HG02884 (cell line): ENCODE measurements around the gene DDAH1.
"Not testable (repeated sequence)": the region's sequence is repeated elsewhere in the genome, so short reads cannot be mapped to it uniquely, and the experiment has no call there.

ENCODE experiments used
- ATAC-seq: cut with Tn5 transposase; IDR thresholded peaks from one replicate; pipeline ENCODE4 v1.9.1; 2021; ENCODE audit warnings: mild to moderate bottlenecking, moderate library complexity; ENCODE audit not compliant: unreplicated experiment

Gene DDAH1

DNA sequence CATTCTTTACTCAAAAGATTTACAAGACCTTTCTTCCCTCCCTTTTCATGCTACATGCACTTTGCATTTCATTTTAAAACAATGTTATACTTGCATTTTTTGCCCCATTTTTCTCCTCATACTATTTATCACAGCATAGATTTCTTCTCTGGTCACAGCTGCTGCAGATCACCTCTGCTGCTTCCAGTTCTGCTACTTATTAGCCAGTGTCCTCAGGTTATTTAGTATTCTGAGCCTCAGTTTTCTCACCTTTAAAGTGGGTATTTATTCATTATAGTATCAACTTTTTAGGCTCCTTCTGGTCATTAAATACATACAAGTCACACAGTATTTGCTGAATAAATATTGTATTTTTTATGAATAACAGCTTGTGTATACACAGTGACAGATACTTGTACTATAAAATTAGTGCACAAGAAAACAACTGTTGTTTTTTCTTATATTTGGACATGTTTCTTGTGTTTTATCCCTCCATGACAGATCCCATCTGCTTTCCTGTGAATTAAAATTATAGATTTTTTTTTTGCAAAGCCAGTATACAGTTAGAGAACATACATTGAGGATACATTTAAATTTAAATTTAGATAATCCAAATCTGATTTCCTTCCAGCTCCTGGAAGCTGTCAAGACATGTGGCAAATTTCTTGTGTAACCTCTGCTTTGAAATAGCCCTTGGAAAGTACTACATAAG lies 103.2 kb downstream of the DDAH1 start:
- ATAC-seq: no peak

DNA sequence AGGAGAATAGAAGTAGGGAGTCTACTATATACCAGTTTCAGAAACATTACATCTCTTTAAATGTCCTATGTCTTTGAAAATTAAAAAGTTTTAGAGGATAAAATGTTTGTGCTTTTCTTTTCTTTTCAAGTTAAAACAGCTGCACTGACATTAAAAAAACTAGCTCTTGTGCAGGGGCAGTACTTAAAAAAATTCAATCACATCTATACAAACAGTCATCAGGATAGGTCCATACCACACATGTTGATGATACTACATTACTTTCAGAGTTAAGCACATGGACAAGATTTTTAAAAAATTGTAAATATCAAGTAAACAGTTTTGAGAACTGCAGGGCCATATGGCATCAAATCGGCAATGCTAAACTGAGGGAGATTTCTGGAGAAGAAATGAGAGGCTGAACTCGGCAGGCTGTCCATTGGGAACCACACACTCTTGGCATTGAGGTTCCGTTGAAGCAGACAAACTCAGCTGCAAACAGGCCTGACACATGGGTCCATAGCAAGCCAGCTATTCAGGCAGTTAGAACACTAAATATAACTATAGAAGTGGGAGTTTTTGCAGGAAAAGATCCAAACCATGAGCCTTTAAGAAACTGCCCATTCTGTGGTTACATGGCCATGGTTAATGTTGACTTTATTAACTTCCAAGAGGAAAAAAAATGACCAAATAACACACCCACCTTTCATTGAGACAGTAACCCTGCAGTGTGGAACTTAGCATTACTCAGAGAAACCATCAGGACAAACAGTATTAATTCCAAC lies 104.0 kb downstream of the DDAH1 start:
- ATAC-seq: no peak

DNA sequence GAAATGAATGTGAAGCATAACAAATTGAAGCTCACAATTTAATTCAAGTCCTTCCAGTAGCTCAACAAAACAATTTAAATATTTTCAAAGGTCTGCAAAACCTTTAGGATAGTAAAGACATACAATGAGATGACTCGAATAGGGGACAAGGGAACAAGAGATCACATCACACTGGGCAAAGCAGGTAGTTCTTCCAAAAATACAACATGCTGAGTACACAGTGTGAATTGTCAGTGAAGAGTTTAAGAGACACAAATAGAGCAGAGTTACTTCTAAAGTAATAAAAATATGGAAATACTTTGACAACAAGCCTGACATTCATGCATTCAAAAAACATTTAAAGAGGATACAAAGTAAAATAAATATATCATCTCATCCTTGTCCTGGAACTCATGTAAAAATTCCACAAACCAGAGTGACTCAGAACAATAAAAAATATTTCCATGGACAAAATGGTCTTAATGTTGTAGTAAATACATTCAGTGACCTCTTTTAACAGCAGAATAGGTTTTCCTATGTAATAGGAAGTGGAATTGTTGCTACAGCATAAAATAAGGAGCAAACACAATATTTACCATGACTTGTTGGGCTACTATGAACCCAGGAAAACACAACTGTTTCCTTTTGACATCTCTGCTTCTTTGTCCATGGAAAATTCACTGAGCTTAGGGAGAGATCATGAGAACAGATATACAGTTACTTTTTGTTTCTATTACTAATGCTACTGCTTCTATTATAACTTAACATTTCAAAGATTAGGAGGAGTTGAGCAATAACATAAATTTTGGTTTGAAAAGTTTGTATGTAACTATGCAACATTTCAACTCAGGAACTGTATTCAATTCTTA lies 104.9 kb downstream of the DDAH1 start:
- no peak for ATAC-seq

DNA sequence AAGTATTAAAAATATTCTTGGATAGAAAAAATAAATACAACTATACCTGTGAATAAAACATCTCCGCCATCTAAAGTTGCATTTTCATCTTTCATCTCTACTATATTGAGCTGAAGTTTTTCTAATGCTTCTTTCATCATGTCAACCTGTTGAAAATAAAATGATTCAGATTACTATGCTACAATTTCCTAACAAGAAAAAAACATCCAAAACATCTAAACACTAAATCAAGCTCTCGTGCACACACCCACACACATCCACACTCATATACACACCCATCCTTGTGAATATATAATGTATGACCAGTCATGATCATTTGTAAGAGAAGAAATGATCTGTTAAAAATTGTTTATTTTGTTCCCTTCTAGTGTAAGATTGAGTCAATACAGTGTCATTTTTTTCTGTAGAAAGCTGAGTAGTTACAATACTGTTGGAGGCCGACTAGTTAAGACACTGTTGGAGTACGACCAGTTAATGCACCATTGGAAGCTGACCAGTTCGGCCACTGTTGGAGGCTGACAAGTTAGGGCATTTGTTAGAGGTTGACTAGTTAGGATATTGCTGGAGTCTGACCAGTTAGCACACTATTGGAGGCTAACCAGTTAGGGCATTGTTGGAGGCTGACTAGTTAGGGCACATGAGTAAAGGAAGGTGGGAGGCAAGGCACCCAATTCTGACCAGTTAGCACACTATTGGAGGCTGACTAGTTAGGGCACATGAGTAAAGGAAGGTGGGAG lies 106.1 kb downstream of the DDAH1 start:
- no peak for ATAC-seq

DNA sequence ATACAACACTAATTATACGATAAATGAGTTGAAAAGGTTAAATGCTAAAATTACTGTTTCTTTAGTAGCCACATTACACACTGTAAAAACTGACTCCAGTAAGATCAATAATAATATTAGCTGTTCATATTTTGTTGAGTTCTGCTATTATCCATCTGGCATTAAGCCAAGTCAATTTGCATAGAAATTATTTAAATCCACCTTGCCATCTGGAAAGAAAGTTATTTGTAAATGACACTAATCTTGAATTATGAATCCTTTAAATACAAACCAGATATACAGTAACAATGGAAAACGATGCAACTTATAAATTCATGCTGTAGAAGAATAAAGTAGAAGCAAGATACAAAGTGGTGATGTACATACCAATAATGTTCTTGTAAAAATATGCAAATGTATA lies 107.1 kb downstream of the DDAH1 start:
- ATAC-seq: no peak

DNA sequence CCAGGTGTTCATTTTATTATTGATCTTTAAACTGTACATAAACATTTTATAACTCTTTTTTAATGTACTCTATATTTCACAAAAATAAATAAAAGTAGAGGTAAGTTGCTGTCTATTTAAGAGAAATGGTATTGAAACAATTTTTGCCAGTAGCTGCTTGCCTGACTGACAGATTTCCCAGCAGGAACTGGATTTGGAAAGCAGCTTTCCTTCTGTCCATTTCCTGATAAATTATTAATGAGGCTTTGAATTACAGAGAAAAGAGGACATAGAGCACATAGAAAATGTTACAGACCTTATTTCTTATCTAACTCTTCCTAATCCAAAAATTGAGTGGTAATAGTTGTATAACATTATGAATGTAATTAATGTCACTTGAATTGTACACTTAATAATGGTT lies 108.8 kb downstream of the DDAH1 start:
- no peak for ATAC-seq

DNA sequence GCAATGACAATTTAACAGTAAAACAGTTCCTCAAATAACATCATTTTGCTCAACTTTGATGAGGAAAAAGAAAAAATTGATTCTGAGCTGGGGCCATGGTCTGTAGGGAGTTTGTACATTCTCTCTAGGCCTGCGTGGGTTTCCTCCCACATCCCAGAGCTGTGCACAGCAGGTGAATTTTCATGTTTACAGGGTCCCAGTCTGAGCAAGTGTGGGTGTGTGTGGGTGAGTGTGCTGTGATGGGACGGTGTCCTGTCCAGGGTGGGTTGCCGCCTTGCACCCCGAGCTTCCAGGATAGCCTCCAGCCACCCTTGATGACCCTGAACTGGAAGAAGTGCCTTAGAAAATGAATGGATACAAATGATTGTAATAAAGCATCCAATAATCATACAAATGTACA lies 112.9 kb downstream of the DDAH1 start:
- ATAC-seq: no peak

DNA sequence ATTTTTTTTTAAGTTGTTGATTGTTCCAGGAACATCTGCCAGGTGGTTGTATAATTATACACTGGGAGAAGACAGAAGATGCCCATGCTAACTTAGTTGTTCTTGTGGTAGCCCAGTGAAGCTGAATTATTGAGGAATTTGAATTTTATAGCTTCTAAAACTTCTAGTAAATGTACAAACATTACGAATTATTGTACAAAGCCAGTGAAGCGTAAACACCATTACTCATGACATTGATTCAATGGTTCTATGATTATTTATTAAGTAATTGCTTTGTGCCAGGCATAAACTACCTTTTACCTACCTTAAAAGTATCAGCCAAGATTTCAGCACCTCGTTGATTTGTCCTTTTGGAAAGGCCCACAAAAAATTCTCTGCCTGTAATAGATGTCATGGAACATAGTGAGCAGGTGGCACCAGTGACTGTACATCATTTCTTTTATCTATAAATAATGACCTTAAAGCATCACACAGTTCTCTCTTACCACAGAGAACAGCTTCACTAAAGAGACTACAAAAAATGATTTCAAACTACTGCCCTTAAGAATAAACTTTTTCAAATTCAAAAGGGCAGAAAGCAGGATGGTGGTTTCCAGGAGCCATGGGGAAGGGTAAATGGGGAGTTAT lies 113.6 kb downstream of the DDAH1 start:
- ATAC-seq: no peak

DNA sequence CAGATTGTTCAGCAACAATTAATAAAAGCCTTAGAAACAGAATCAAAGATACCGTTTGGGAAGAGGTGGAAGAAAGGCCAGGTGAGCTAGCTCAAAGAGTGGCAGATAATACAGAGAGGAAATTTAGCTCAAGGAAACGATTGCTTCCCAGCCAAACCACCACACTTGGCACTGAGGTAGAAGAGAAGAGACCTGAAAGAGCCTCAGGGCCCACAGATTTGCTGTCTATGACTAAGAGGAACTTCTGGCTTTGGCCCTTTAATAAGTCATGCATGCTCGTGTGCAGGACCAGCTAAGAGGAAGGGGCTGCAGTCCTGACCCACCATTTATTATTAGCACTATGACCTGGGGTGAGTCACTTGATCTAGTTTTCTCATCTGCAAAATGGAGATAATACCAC lies 115.7 kb downstream of the DDAH1 start:
- no peak for ATAC-seq

DNA sequence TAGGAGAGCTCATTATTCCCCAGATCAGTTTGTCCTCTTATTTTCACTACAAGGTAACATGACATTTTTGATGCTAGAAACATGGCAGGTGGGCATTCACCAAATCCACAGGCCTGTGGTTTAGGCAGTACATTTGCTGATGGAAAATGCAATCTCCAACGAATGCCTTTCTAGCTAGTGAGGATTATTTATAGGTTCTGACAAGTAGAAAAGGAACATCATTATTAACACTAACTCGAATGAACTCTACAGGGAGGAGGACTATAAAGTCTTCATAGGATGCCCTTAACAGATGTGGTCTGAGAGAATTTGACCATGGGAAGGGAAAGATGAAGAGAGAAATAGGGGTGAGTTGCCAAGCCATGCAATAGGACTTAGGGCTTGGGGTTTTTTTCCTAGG lies 117.1 kb downstream of the DDAH1 start:
- ATAC-seq: no peak

DNA sequence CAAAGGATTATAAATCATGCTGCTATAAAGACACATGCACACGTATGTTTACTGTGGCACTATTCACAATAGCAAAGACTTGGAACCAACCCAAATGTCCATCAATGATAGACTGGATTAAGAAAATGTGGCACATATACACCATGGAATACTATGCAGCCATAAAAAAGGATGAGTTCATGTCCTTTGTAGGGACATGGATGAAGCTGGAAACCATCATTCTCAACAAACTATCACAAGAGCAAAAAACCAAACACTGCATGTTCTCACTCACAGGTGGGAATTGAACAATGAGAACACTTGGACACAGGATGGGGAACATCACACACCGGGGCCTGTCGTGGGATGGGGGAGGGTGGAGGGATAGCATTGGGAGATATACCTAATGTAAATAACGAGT lies 117.7 kb downstream of the DDAH1 start:
- ATAC-seq: not testable (repeated sequence)

DNA sequence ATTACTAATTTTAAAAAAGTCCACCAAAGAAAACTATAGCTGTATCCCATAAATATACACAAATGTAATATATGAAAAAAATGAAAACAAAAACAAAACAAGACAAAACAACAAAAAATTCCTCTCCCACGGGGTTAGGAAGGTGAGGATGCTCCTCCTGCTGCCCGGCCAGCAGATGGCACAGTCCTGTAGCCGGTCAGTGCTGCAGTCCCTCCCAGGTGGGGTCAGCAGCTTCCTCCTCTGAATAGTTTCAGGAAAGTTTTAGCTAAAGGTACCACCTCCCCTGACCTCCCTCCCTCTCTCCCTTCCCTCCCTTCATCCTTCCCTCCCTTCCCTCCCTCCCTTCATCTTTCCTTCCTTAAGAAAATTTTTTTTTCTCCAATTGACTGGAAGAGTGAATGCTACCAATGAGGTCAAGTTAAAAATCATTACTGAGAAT lies 120.7 kb downstream of the DDAH1 start:
- no peak for ATAC-seq

DNA sequence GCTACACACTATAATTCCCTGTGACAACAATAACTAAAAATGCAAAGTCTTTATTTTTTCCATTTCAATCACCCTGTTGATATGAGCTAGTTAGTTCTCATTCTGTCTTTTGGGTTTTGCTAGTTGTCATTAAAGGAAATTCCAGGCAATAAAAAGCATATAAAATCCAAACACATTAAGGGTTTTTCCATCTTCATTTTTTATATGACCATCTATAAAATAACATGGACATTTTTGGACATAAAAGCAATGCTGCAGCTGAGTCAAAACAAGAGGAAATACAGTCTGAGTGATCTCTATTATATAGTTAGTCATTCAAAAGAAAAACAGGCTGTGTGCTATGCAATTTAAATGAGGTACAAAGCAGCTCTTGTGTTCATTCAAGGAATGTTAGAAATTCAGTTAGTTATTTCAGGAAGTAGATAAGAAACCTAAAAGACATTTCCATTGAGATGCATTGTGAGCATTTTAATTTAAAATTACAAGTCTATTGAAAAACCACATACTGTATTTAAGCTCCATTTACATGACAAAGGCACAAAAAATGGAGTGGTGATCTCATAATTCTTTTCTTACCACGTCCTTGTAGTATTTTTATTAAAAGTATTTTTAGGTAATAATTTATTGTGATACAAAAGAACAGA lies 121.2 kb downstream of the DDAH1 start:
- no peak for ATAC-seq

DNA sequence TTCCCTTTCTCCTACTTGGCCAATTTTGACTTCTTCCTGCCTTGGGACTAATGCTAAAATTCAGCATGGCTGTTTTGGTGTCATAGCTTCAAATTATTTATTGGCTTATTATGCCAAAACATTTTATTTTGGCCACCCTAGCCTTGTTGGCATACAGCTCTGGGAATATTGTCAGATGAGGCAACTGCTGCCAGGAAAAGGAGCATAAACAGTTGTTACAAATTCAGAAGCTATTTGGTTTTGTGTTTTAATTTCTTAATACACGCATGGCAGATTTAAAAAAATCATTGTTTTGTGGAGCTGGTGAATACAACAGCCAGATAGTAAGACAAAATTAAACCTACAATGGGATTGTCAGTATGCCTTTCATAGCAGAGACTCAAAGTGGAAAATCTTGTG lies 121.7 kb downstream of the DDAH1 start:
- ATAC-seq: no peak

DNA sequence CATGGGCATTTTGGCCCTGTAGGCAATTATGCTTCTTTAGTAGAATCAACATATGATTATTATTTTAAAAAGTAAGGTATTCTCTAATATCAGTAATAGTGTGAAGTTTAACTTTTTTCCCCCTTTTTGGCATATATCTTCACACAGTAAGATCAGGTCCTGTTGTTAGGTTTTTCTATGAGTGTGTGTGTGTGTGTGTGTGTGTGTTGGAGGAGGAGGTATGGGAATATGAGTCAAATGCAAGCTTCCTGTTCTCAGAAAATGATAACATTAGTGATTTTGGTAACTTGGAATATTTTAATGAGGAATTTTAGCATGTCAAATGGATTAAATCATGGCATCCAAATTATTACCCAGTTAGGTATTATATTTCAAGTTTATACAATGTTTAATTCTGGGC lies 122.8 kb downstream of the DDAH1 start:
- no peak for ATAC-seq

DNA sequence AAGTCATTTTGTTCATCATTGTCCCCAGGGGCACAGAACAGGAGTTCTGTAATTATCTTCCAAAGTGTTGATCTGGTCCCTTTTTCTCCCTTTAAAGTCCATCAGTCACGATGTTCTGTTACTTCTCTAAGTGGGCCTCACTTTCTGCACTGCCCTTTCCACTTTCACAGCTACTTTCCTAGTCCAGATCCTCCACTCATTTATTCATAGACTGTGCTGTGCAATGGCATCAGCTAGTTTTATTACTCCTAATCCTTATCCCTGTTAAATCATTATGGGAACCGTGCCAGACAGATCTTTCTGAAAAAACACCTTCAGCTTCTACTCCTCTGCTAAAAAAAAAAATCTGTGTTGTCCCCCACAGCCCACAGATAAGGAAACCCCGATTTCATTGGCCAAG lies 124.5 kb downstream of the DDAH1 start:
- ATAC-seq: no peak

DNA sequence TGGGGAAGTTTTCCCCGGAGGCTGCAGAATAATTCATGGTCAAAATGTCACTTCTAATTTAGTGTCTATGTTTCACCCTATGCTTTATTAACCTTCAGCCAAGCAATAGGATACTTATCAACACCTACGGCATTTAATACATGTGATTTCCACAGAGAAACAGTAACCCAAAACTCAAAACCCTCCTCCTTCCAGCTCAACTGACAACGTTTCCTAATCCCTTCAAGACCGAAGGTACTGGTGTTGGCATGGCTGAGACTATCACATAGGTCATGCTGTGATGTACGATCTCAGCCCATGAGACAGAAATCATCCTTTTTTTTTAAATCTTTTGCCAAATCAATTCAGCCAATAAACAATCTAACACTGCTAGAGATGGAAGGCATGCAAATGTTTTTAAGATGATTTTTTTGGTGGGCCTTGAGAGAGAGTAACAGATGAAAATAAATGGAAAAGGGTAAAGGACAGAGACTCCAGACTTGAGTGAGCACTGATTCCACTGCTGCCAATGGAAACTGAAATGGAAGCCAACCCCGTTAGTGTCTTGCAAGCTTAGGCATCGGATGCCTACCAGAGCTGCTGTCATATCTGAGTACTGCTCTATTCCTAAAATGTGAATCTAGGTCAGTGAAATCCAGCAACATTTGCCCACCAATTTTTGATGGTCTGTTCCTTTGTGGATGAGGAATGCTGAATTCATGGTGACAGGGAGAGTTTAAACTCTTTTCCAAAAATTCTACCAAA lies 125.1 kb downstream of the DDAH1 start:
- no peak for ATAC-seq

DNA sequence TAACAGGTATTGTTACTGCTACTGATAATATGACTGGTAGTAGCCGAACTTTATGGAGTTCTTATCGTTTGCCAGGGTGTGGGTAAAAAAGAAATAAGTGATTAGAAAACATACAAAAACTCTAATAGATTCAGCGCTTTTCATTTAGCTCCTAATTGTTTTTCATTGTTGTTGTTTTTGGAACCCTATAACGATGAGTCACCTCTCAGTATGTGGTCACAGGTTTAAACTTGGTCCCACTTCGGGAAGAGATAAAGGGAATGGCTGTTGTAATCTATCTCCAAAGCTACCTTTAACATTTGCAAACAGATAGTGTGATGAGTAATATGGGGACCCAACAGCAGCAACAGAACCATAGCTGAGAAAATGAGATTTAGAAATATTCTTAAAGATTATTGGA lies 125.9 kb downstream of the DDAH1 start:
- ATAC-seq: no peak

DNA sequence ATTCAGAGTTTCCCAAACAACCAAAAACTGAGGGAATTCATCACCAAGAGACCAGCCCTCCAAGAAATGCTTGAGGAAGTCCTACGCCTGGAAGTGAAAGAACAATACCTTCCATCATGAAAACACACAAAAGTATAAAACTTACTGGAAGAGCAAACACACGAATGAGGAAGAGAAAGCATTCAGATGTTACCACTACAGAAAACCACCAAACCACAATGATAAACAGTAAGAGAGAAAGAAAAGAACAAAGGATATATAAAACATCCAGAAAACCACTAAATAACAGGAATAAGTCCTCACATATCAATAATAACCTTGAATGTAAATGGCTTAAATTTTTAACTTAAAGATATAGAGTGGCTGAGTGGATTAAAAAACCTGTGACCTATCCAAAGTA lies 130.0 kb downstream of the DDAH1 start:
- ATAC-seq: peak; percentile 78
